A549 (cell line): ENCODE data around the gene DOK1.

Experiments used
- CHD2 ChIP-seq: fragments of 150-350 bp; IDR thresholded peaks from 2 replicates; pipeline ENCODE4 v1.6.1; 2014; ENCODE audit warnings: low read length; ENCODE audit not compliant: partially characterized antibody
- CTCF ChIP-seq: fragments of >200 bp; sonication (Bioruptor Twin); formaldehyde crosslinking; IDR thresholded peaks from 3 replicates; pipeline ENCODE4 v1.5.1; 2016
- EHF ChIP-seq: fragments of 250-450 bp; sonication (Bioruptor Pico); IDR thresholded peaks from 2 replicates; pipeline ENCODE4 v1.5.0; 2020; ENCODE audit warnings: mild to moderate bottlenecking
- HDAC2 ChIP-seq: fragments of 200-600 bp; sonication (generic); IDR thresholded peaks from 2 replicates; pipeline ENCODE4 v1.6.1; 2016
- JUN ChIP-seq, 2 experiments: fragments of >200 bp; sonication (Bioruptor Twin); formaldehyde crosslinking; IDR thresholded peaks; 2 replicates in 1 of 2; 3 replicates in 1 of 2; pipeline ENCODE4 v1.6.1; 2016 to 2017
- MAZ ChIP-seq: fragments of 150-350 bp; IDR thresholded peaks from 2 replicates; pipeline ENCODE4 v1.6.1; 2014; ENCODE audit warnings: antibody characterized with exemption, low read depth, low read length, borderline replicate concordance
- MYC ChIP-seq: IDR thresholded peaks from 2 replicates; pipeline ENCODE4 v1.6.1; 2012; ENCODE audit warnings: mild to moderate bottlenecking, inconsistent platforms, low read length, improper control_type of control experiment, borderline replicate concordance
- NR3C1 ChIP-seq: fragments of >200 bp; sonication (Bioruptor Twin); formaldehyde crosslinking; IDR thresholded peaks from 3 replicates; pipeline ENCODE4 v1.6.1; 2017
- POLR2A ChIP-seq: IDR thresholded peaks from 2 replicates; pipeline ENCODE4 v1.6.1; 2012; ENCODE audit warnings: mild to moderate bottlenecking, low read length
- RAD21 ChIP-seq, 2 experiments: fragments of >200 bp in 1 of 2; sonication (Bioruptor Twin) in 1 of 2; formaldehyde crosslinking in 1 of 2; IDR thresholded peaks in 1 of 2; conservative IDR thresholded peaks in 1 of 2; 2 replicates in 1 of 2; 3 replicates in 1 of 2; pipeline ENCODE4 v1.6.1; 2012 to 2018; ENCODE audit warnings: inconsistent platforms in 1 of 2
- RCOR1 ChIP-seq: fragments of 150-350 bp; IDR thresholded peaks from 2 replicates; pipeline ENCODE4 v1.6.1; 2014; ENCODE audit warnings: antibody characterized with exemption, low read length, low read depth
- SREBF2 ChIP-seq: fragments of 450-650 bp; IDR thresholded peaks from 2 replicates; pipeline ENCODE4 v1.6.1; 2014; ENCODE audit warnings: mild to moderate bottlenecking, moderate library complexity
- ZFP36 ChIP-seq: fragments of 450-650 bp; IDR thresholded peaks from 2 replicates; pipeline ENCODE4 v1.6.1; 2014; ENCODE audit warnings: borderline replicate concordance; ENCODE audit not compliant: partially characterized antibody

DNA sequence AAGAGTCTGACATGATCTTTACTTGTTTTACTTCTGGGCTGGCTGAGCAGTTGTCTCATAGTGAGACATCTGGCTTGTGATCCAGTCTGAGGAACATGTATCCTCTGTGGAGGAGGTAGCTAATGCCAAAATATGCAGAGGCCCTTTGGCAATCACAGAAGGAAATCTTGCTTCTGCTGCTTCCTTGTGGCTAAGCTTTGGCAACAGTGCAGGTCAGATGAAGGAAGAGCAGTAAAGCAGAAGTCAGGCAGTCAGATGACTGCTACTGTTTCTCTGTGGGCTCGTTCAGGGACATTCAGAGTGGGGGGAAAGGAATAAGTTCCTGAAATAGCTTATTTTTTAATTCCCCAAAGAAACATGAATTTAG, 22.3 kb downstream of the DOK1 start:
- TF ChIP-seq CHD2 (no peak), HDAC2 (no peak), CTCF (no peak), MYC (no peak), JUN (IDR thresholded peaks at IDR 0.05) (no peak), MAZ (no peak), RAD21 (conservative IDR thresholded peaks at IDR 0.05 in 1 of 2, IDR thresholded peaks at IDR 0.05 in 1 of 2) (no peak), POLR2A (no peak), SREBF2 (no peak), NR3C1 (no peak), EHF (CRISPR knock-in tag) (no peak), ZFP36 (no peak), RCOR1 (no peak)
